Activated CD8-positive, alpha-beta T cell treated with anti-CD3 and anti-CD28 coated beads for 36 hours (primary cell): ENCODE data around the gene ARPC4. TPM values are rescaled to one million over a fixed set of nuclear protein-coding genes. Genes with fewer than 3 reads are reported as not detected.

Experiments
- ATAC-seq: fragments of 200-7000 bp; cut with Tn5 transposase; one replicate; pipeline ENCODE4 v1.10.0; 2021; ENCODE audit warnings: mild to moderate bottlenecking, moderate library complexity
- CTCF ChIA-PET: fragments of 350-600 bp; sonication (Branson Sonifier 250); formaldehyde crosslinking; loops from one replicate; lab custom pipeline; 2021; ENCODE audit warnings: antibody characterized with exemption; lab: Charles Lee
- POLR2A ChIA-PET: fragments of 350-600 bp; sonication (Branson Sonifier 250); formaldehyde crosslinking; loops from one replicate; lab custom pipeline; 2021; ENCODE audit warnings: antibody characterized with exemption; lab: Charles Lee
- DNase-seq: peaks from one replicate; pipeline ENCODE4 v3.0.0-alpha.2; 2020
- H3K27ac Mint-ChIP-seq: one replicate; pipeline ENCODE4 v1.8.0; 2021; ENCODE audit warnings: mild to moderate bottlenecking, mixed read lengths
- H3K27me3 Mint-ChIP-seq: one replicate; pipeline ENCODE4 v1.8.0; 2021; ENCODE audit warnings: mixed read lengths
- H3K36me3 Mint-ChIP-seq: one replicate; pipeline ENCODE4 v1.8.0; 2021; ENCODE audit warnings: low read depth, mixed read lengths
- H3K4me1 Mint-ChIP-seq: one replicate; pipeline ENCODE4 v1.8.0; 2021; ENCODE audit warnings: low read depth, mixed read lengths
- H3K4me3 Mint-ChIP-seq: one replicate; pipeline ENCODE4 v1.8.0; 2021; ENCODE audit warnings: mild to moderate bottlenecking, moderate library complexity, mixed read lengths
- H3K9me3 Mint-ChIP-seq: one replicate; pipeline ENCODE4 v1.8.0; 2021; ENCODE audit warnings: mixed read lengths
- intact Hi-C: fragments of 100-400 bp; cut with micrococcal nuclease; formaldehyde crosslinking; loops from one replicate; pipeline ENCODE4 v1.10.0; 2022
- total RNA-seq, 2 experiments: library from RNA; stranded (reverse); gene quantifications; one replicate each; pipeline ENCODE4 v1.2.3, GENCODE V29; 2021
- TF ChIP-seq, protein P1 (sequence below): fragments of 200-600 bp; IDR thresholded peaks from one replicate; pipeline ENCODE4 v1.8.0; 2022; ENCODE audit warnings: antibody characterized with exemption, mild to moderate bottlenecking

Gene ARPC4
- total RNA-seq, 2 experiments from 2014 or later, result 205 to 208 TPM

- H3K9me3 Mint-ChIP-seq, result peaks cover 1% of the 10 kb centered on the region
- CTCF ChIA-PET, result interaction anchor here (2.2 to 3.9 kb wide), 3 partner anchors 14 to 50 kb away, joined by 6 to 18 read pairs (median 9); no protein-coding TSS in a partner anchor
- TF ChIP-seq, protein P1, sequence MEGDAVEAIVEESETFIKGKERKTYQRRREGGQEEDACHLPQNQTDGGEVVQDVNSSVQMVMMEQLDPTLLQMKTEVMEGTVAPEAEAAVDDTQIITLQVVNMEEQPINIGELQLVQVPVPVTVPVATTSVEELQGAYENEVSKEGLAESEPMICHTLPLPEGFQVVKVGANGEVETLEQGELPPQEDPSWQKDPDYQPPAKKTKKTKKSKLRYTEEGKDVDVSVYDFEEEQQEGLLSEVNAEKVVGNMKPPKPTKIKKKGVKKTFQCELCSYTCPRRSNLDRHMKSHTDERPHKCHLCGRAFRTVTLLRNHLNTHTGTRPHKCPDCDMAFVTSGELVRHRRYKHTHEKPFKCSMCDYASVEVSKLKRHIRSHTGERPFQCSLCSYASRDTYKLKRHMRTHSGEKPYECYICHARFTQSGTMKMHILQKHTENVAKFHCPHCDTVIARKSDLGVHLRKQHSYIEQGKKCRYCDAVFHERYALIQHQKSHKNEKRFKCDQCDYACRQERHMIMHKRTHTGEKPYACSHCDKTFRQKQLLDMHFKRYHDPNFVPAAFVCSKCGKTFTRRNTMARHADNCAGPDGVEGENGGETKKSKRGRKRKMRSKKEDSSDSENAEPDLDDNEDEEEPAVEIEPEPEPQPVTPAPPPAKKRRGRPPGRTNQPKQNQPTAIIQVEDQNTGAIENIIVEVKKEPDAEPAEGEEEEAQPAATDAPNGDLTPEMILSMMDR, result no peak
- intact Hi-C loops, result no loop called here
- POLR2A ChIA-PET, result interaction anchor here (0.8 to 3.3 kb wide), 18 partner anchors 9 to 128 kb away, joined by 3 to 25 read pairs (median 6); partner anchors contain the start of genes ARPC4, BRPF1, CAMK1 and MTMR14
- DNase-seq, result peak; percentile 44
- H3K27me3 Mint-ChIP-seq, result no peaks in the 10 kb centered on the region
- peak overlapping the region; percentile 36 for H3K4me3 Mint-ChIP-seq
- peak overlapping the region; percentile 97 for H3K27ac Mint-ChIP-seq
- H3K4me1 Mint-ChIP-seq, result peaks cover 59% of the 10 kb centered on the region
- ATAC-seq, result no peak
- H3K36me3 Mint-ChIP-seq, result peaks cover 22% of the 10 kb centered on the region
These were observed 15.8 kb upstream of the ARPC4 start for GRCh38 chr3:9776896-9777693.

GRCh38 chr3:9777694-9778021, 15.2 kb upstream of the ARPC4 start:
- CTCF ChIA-PET, result interaction anchor here (1.1 to 3.9 kb wide), 5 partner anchors 13 to 205 kb away, joined by 3 to 18 read pairs (median 6); partner anchors contain the start of gene ARPC4
- POLR2A ChIA-PET, result interaction anchor here (0.9 to 3.3 kb wide), 19 partner anchors 9 to 381 kb away, joined by 3 to 25 read pairs (median 6); partner anchors contain the start of genes ARPC4, BRPF1, CAMK1 and MTMR14
- peak; percentile 51 for DNase-seq
- peaks cover 27% of the 10 kb centered on the region for H3K36me3 Mint-ChIP-seq
- peaks cover 62% of the 10 kb centered on the region for H3K4me1 Mint-ChIP-seq
- H3K9me3 Mint-ChIP-seq, result peaks cover 1% of the 10 kb centered on the region
- H3K4me3 Mint-ChIP-seq, result peak overlapping the region; percentile 36
- ATAC-seq, result peak; percentile 34
- intact Hi-C loops, result no loop called here
- TF ChIP-seq, protein P1, result no peak
- peak overlapping the region; percentile 97 for H3K27ac Mint-ChIP-seq
- H3K27me3 Mint-ChIP-seq, result no peaks in the 10 kb centered on the region

DNA sequence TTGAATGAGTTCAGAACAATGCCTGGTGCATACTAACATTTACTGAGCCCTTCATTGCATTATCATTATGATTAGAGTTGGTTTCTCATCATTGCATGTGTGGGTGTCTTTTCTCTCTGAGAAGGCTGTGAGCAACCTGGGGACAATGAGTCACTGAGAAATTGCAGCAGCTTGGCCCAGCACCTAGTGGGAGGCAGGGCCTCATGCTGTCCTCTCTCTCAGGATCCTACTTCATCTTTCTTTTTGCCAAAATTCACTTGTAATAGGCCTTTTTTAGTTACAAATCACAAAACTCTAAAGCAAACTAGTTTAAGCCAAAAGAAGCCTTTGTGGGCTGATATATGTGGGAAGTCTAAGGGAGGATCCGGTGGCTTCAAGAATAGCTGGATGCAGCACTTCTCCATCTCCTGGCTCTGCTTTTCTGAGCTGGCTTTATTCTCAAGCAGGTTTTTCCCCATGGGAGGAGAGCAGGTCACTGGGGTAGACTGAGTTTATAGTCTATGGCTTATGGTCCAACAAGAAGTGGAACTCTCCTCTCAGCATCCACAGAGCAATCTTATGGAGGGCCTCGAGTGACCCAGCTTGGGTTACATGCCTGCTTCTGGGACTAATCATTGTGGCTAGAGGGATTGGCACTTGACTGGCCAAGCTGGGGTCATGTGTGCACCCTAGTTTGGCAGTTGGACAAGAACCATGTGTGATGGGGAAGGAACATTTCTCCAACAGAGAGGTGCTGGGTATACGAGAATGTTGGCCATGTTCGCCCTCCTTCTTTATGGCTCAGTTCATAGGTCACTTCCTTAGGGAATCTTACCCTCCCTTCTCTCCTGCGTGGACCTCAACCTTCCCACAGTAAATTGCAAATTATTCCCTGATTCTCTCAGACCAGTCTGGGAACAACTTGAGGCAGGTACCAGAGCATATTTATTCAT, 14.5 kb upstream of the ARPC4 start:
- Mint-ChIP-seq H3K27ac (peak overlapping the region; percentile 97), H3K4me1 (peaks cover 64% of the 10 kb centered on the region), H3K4me3 (peak overlapping the region; percentile 50), H3K36me3 (peaks cover 31% of the 10 kb centered on the region), H3K9me3 (peaks cover 1% of the 10 kb centered on the region), H3K27me3 (no peaks in the 10 kb centered on the region)
- ChIA-PET POLR2A (interaction anchor here (0.8 to 3.3 kb wide), 21 partner anchors 8 to 382 kb away, joined by 3 to 25 read pairs (median 6); partner anchors contain the start of genes ARPC4, BRPF1, CAMK1 and MTMR14), CTCF (interaction anchor here (1.1 to 3.9 kb wide), 4 partner anchors 12 to 205 kb away, joined by 3 to 18 read pairs (median 8); partner anchors contain the start of gene ARPC4)
- intact Hi-C loops, result no loop called here
- TF ChIP-seq, protein P1, result no peak
- DNase-seq (peak; percentile 88), ATAC-seq (peak; percentile 82)

DNA sequence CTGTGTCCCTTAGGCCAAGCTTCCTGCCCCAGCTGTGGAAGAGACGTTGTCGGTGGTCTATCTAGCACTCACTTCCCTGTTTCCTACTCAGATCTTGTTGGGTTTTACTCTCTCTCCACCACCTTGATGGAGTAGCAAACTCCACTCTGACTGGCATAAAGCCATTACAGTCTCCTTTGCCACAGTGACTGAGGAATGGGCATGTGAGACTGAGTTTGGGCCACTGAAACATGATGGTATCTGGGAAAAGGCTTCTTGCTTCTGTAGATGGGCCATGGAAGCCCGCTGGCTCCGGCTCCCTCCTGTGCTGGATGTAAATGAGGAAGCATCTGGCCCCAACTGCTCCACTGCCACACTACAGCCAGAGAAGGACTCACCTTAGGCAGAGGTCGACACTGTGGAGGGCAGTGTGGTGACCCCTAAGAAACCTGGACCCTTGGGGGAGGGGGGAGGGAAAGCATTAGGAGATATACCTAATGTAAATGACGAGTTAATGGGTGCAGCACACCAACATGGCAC, 13.7 kb upstream of the ARPC4 start:
- H3K4me3 Mint-ChIP-seq, result peak overlapping the region; percentile 22

More for the DNA sequence above, 13.7 kb upstream of the ARPC4 start:
- intact Hi-C loops, result no loop called here
- peaks cover 64% of the 10 kb centered on the region for H3K4me1 Mint-ChIP-seq
- peaks cover 31% of the 10 kb centered on the region for H3K36me3 Mint-ChIP-seq
- CTCF ChIA-PET, result interaction anchor here (3.9 kb wide), 1 partner anchor 52 kb away, joined by 18 read pairs; no protein-coding TSS in a partner anchor
- TF ChIP-seq, protein P1, result no peak
- no peaks in the 10 kb centered on the region for H3K27me3 Mint-ChIP-seq
- H3K9me3 Mint-ChIP-seq, result peaks cover 1% of the 10 kb centered on the region
- ATAC-seq, result no peak
- POLR2A ChIA-PET, result interaction anchor here (1.4 to 2.7 kb wide), 4 partner anchors 9 to 46 kb away, joined by 7 to 16 read pairs (median 8); partner anchors contain the start of gene CAMK1
- peak; percentile 30 for DNase-seq
- peak overlapping the region; percentile 97 for H3K27ac Mint-ChIP-seq
